Measurements from ENCODE around the gene BHLHA9.

BHLHA9 gene

GRCh38 chr17:1255041-1255440 lies 15.2 kb upstream of the BHLHA9 start:
- no peak for DNase-seq (ENCODE audit: low read depth)

- DNase-seq (ENCODE audit: low read depth), result no peak
These were observed 13.5 kb upstream of the BHLHA9 start for GRCh38 chr17:1256699-1257098.

GRCh38 chr17:1260086-1260769 lies 10.0 kb upstream of the BHLHA9 start:
- no peak for DNase-seq (ENCODE audit: low read depth)

GRCh38 chr17:1260770-1261161 lies 9.5 kb upstream of the BHLHA9 start:
- no peak for DNase-seq (ENCODE audit: low read depth)

GRCh38 chr17:1264196-1264595 lies 6.0 kb upstream of the BHLHA9 start:
- DNase-seq (ENCODE audit: low read depth), result no peak

GRCh38 chr17:1267471-1267943 lies 2.7 kb upstream of the BHLHA9 start:
- no peak for DNase-seq (ENCODE audit: low read depth)

- DNase-seq (ENCODE audit: low read depth), result no peak
These were observed 783 bp downstream of the BHLHA9 start for GRCh38 chr17:1271030-1271423.

- no peak for DNase-seq (ENCODE audit: low read depth)
These were observed 1.2 kb downstream of the BHLHA9 start for GRCh38 chr17:1271441-1271840.

- no peak for DNase-seq (ENCODE audit: low read depth)
These were observed 2.5 kb downstream of the BHLHA9 start for GRCh38 chr17:1272701-1273100.

- no peak for DNase-seq (ENCODE audit: low read depth)
These were observed 3.4 kb downstream of the BHLHA9 start for GRCh38 chr17:1273492-1274244.

GRCh38 chr17:1274245-1274608 lies 4.0 kb downstream of the BHLHA9 start:
- DNase-seq (ENCODE audit: low read depth), result no peak

- no peak for DNase-seq (ENCODE audit: low read depth)
These were observed 5.1 kb downstream of the BHLHA9 start for GRCh38 chr17:1275205-1275961.

GRCh38 chr17:1275962-1276736 lies 5.9 kb downstream of the BHLHA9 start:
- DNase-seq (ENCODE audit: low read depth), result no peak

GRCh38 chr17:1280652-1281051 lies 10.4 kb downstream of the BHLHA9 start:
- DNase-seq (ENCODE audit: low read depth), result no peak

- no peak for DNase-seq (ENCODE audit: low read depth)
These were observed 16.3 kb downstream of the BHLHA9 start for GRCh38 chr17:1286379-1287106.

- no peak for DNase-seq (ENCODE audit: low read depth)
These were observed 19.5 kb downstream of the BHLHA9 start for GRCh38 chr17:1289695-1290094.

- DNase-seq (ENCODE audit: low read depth), result no peak
These were observed 20.4 kb downstream of the BHLHA9 start for GRCh38 chr17:1290676-1291075.

GRCh38 chr17:1294157-1294717 lies 24.0 kb downstream of the BHLHA9 start:
- DNase-seq (ENCODE audit: low read depth), result no peak

- no peak for DNase-seq (ENCODE audit: low read depth)
These were observed 28.4 kb downstream of the BHLHA9 start for GRCh38 chr17:1298606-1299005.

- DNase-seq (ENCODE audit: low read depth), result no peak
These were observed 29.5 kb downstream of the BHLHA9 start for GRCh38 chr17:1299552-1300370.
